ENCODE data around the gene TDRD7.

TDRD7 gene

DNA sequence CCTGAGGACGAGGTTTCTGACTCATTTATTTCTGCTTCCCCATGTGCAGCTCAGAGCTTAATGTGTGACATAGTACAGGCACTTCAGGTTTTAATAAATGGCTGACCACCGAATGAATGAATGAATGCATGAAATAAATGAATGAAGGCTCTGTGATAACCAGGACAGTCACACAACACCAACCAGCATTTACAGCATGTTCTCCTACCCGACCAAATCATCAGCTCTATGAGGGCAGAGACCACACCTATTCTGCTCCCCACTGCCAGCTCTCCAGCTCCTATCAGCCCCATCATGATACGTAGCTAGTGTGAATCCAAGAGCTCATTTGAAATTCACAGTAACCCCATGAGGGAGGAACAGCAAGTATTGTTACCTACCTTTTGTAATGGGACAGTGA is 94.4 kb downstream of the TDRD7 start:
- TF ChIP-seq, protein P1, sequence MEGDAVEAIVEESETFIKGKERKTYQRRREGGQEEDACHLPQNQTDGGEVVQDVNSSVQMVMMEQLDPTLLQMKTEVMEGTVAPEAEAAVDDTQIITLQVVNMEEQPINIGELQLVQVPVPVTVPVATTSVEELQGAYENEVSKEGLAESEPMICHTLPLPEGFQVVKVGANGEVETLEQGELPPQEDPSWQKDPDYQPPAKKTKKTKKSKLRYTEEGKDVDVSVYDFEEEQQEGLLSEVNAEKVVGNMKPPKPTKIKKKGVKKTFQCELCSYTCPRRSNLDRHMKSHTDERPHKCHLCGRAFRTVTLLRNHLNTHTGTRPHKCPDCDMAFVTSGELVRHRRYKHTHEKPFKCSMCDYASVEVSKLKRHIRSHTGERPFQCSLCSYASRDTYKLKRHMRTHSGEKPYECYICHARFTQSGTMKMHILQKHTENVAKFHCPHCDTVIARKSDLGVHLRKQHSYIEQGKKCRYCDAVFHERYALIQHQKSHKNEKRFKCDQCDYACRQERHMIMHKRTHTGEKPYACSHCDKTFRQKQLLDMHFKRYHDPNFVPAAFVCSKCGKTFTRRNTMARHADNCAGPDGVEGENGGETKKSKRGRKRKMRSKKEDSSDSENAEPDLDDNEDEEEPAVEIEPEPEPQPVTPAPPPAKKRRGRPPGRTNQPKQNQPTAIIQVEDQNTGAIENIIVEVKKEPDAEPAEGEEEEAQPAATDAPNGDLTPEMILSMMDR (conservative IDR thresholded peaks at IDR 0.05; ENCODE audit: low read depth, low read length) = no peak
- H3K4me3 ChIP-seq (ENCODE audit: low read depth, low read length) = no peak overlapping the region
- no peak for DNase-seq (ENCODE audit: low read depth)

DNA sequence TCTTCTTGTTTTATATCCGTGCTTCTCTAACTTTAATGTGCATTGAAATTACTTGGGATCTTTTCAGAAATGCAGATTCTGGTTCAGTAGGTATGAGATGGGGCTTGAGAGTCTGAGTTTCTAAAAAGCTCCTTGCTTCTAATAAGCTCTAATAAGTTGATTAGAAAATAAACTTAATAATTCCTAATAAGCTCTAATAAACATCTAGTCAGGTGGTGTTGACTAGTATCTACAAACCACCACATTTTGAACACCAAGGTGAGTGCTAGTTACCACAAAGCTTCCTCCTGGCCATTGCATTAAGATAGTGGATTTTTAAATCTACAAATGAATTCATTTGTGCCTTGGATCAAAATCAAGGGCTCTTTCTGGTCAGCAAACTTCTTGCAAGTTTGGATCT is 94.9 kb downstream of the TDRD7 start:
- TF ChIP-seq, protein P1 (conservative IDR thresholded peaks at IDR 0.05; ENCODE audit: low read depth, low read length) = no peak
- no peak overlapping the region for H3K4me3 ChIP-seq (ENCODE audit: low read depth, low read length)
- no peak for DNase-seq (ENCODE audit: low read depth)

DNA sequence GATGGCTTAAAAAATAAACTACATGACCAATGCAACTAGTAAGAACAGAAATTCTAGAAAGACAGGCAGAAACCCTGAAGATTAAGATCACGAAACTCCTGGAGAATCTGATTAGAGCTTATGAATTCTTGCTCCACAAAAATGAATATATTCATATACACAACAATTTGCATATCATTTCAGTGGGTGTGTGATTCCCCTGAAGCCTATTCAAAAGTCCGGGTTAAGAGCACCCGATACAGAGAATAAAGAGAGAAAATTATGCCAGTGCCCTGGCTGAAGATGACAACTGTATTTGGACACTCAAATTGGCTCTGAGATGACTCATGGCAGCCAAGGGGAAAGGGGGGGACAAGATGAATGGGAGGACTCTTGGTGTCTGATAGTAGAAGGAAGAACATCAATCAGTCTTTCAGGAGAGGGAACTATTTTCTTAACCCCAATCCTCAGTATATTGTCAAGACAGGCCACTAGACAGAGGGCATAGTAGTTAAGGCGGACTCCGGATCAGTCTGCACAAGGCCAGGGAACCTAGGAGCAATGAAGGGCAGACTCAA is 95.6 kb downstream of the TDRD7 start:
- no peak for DNase-seq (ENCODE audit: low read depth)
- TF ChIP-seq, protein P1 (conservative IDR thresholded peaks at IDR 0.05; ENCODE audit: low read depth, low read length) = no peak
- H3K4me3 ChIP-seq (ENCODE audit: low read depth, low read length) = no peak overlapping the region

DNA sequence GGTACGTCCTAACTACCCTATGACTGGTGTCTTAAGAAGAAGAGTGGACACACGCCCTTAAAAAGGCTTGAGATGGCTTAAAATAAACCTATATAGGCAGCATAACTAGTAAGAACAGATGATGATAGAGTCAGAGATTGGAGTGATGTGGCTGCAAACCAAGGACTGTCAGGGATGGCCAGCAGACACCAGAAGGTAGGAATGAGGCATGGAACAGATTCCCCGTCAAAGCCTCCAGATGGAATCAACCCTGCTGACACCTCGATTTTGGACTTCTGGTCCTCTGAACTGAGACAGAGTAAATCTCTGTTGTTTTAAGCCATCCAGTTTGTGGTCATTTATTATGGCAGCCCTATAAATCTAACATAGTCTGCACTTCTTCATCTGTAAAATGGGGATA is 97.0 kb downstream of the TDRD7 start:
- DNase-seq (ENCODE audit: low read depth) = no peak
- no peak overlapping the region for H3K4me3 ChIP-seq (ENCODE audit: low read depth, low read length)
- TF ChIP-seq, protein P1 (conservative IDR thresholded peaks at IDR 0.05; ENCODE audit: low read depth, low read length) = no peak

DNA sequence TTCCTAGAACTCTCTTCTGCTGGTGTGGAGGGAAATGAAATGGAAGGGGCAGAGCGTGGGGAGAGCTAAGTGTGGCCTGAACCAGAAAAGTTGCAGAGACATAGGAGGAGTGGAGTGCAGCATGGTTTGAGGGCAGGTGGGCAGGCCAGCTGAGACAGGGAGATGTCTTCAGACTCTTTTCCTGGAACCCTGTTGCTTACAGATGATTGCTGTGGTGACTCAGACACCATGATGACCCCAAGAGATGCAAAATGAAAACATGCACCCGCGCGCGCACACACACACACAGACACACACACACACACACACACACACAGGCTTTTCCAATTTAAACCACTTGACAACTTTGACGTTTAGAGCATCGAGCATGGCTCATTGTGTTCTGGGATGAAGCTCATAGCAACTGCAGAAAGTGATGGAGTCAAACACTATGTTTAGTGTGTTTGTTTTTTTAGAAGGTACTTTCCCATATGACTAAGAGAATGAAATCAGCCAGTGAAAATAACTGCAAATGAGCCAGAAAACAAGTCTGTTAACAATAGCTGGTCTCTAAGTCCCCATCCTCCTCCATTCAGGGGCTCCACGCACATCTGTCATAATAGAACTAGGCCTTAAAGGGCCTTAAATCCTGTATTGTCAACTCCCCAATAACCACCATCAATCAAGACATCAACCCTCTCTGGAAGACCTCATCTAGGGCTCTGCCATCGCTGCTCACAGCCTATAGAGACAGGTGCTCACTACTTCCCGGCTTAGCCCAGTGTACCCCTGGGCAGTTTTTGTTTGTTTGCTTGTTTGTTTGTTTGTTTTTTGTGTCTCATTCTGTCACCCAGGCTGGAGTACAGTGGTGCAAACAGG is 99.1 kb downstream of the TDRD7 start:
- DNase-seq (ENCODE audit: low read depth) = peak; percentile 62
- TF ChIP-seq, protein P1 (conservative IDR thresholded peaks at IDR 0.05; ENCODE audit: low read depth, low read length) = no peak

DNA sequence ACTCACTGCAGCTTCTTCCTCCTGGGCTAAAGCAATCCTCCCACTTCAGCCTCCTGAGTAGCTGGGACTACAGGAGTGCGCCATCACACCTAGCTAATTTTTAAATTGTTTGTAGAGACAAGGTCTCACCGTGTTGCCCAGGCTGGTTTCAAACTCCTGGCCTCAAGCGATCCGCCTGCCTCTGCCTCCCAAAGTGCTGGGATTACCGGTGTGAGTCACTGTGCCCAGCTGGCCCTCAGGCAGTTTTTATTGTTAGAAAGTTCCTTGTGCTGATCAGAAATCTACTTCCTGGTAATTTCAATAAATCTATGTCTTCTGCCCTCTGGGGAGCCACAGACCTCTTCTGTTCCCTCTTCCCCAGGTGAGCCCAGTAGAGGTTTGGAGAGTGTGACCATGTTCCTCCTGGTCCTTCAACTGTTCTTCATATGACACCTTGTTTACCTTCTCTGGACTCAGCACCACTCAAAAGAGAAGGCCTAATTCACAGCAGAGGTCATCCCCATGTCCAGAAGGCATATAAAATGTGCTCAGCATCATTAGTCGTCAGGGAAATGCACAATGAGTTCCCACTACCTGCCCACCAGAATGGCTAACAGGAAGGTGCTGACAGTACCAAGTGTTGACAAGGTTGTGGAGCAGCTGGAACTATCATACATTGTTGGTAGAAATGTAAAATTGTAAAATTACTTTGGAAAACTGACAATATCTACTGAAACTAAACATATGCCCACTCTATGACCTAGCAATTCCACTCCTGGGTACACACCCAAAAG is 99.9 kb downstream of the TDRD7 start:
- no peak for DNase-seq (ENCODE audit: low read depth)
- H3K4me3 ChIP-seq (ENCODE audit: low read depth, low read length) = no peak overlapping the region
- TF ChIP-seq, protein P1 (conservative IDR thresholded peaks at IDR 0.05; ENCODE audit: low read depth, low read length) = no peak

More for the DNA sequence above, 99.1 kb downstream of the TDRD7 start:
- no peak overlapping the region for H3K4me3 ChIP-seq (ENCODE audit: low read depth, low read length)

Data from choroid plexus epithelial cell (primary cell).